Heart left ventricle (tissue), 16 donors: Measurements from ENCODE around the gene RALGAPA1. TPM values are rescaled to one million over a fixed set of nuclear protein-coding genes. Genes with fewer than 3 reads are reported as not detected.
A peak's percentile ranks its signal among the peaks of the same experiment; 100 is the strongest.

Source experiments
- ATAC-seq, 4 donors: fragments of 200-7000 bp; cut with Tn5 transposase; one replicate each; pipeline ENCODE4 v1.9.1; 2020 to 2022; ENCODE audit warnings: moderate library complexity in 4 of 4, mild to moderate bottlenecking in 3 of 4, moderate number of reproducible peaks in 1 of 4
- DNase-seq, 5 donors: peaks; one replicate each; pipeline ENCODE4 v3.0.0-alpha.2; 2020
- H3K27ac ChIP-seq, 12 donors: fragments of 200-600 bp; sonication (generic) in 4 of 12; one replicate each; pipeline versions ENCODE4 v1.5.0 to v1.8.0; 2016 to 2022; ENCODE audit warnings: mild to moderate bottlenecking in 2 of 12
- H3K27me3 ChIP-seq, 9 donors: fragments of 200-600 bp; sonication (generic) in 2 of 9; one replicate each; pipeline versions ENCODE4 v1.5.1 to v1.8.0; 2016 to 2022; ENCODE audit warnings: mild to moderate bottlenecking in 3 of 9
- H3K36me3 ChIP-seq, 9 donors: fragments of 200-600 bp; sonication (generic) in 2 of 9; one replicate each; pipeline versions ENCODE4 v1.5.0 to v1.8.0; 2018 to 2022; ENCODE audit warnings: mild to moderate bottlenecking in 2 of 9
- H3K4me1 ChIP-seq, 12 donors: fragments of 200-600 bp; sonication (generic) in 4 of 12; one replicate each; pipeline versions ENCODE4 v1.5.0 to v1.8.0; 2016 to 2022; ENCODE audit warnings: mild to moderate bottlenecking in 3 of 12
- H3K4me3 ChIP-seq, 12 donors: fragments of 200-600 bp; sonication (generic) in 4 of 12; one replicate each; pipeline versions ENCODE4 v1.5.0 to v1.8.0; 2017 to 2022; ENCODE audit warnings: mild to moderate bottlenecking in 9 of 12, moderate library complexity in 4 of 12
- H3K9me3 ChIP-seq, 12 donors: fragments of 200-600 bp; sonication (generic) in 4 of 12; one replicate each; pipeline versions ENCODE4 v1.5.0 to v1.8.0; 2016 to 2022; ENCODE audit warnings: mild to moderate bottlenecking in 1 of 12
- POLR2A ChIP-seq, 2 donors: fragments of 450-650 bp; IDR thresholded peaks; one replicate each; pipeline ENCODE4 v1.6.1; 2017; ENCODE audit warnings: antibody characterized with exemption in 2 of 2, mild to moderate bottlenecking in 2 of 2, moderate library complexity in 2 of 2
- WGBS, 4 donors: extraction: QIAGEN DNeasy Blood & Tissue Kit in 2 of 4; methylation state at CpG; one replicate each; pipeline versions ENCODE4 v1.1.5 to v1.1.7; 2013 to 2018; 5-methylcytosine and 5-hydroxymethylcytosine counted together
- intact Hi-C, 10 donors: fragments of 100-400 bp; cut with DNase I; formaldehyde crosslinking; loops; one replicate each; pipeline versions ENCODE4 v1.11.1 to v1.14.2; 2022
- polyA plus RNA-seq, 2 donors: library from polyadenylated mRNA; stranded (reverse); fragments of 200-250 nt; gene quantifications; one replicate each; pipeline ENCODE4 v1.2.3, GENCODE V29; 2013
- total RNA-seq, 9 donors: library from RNA; depleted of rRNA in 2 of 9; stranded (reverse); fragments of >200 nt in 2 of 9; fragmentation: NEBNext Ultra II Directional in 3 of 9; extraction: Animal tissue kit (Norgen Biotek cat#: 25700) in 3 of 9; gene quantifications; one replicate each; pipeline versions ENCODE4 v1.1.0 to v1.2.4, GENCODE V29; 2016 to 2023
- TF ChIP-seq, protein P1 (sequence below), 12 donors: fragments of 200-600 bp; sonication (generic) in 4 of 12; IDR thresholded peaks; one replicate each; pipeline versions ENCODE4 v1.5.0 to v1.8.0; 2018 to 2022; ENCODE audit warnings: antibody characterized with exemption in 12 of 12, mild to moderate bottlenecking in 5 of 12
- donor health status: ischemic (EF 13 %, LVEDD 7.1; RV severe dilation, severe dysfunction).
- donor health status: healthy with polysubstance abuse.
- donor health status: DM: no; HTN: yes; CAD: no.
- donor health status: DM: no; HTN: no; CAD: no.
- donor health status: ischemic (EF 25% LVEDD 6.9; RV normal size, moderate dysfunction).
- donor health status: ischemic (EF 25% LVEDD 5.7; RV mildly dilated, moderate dysfunction).
- donor health status: healthy.
- donor health status: DM: yes; HTN: yes; CAD: no.
- donor health status: ischemic (EF 35%, LVEDD 5.7; RV mildly dilated, moderate dysfunction).
- donor health status: nonischemic (EF 11% LVEDD 7.7; RV severe dilation, severe dysfunction).
- donor health status: DM: yes; HTN: yes; CAD: no.
- donor health status: PGD.
- donor health status: ischemic (EF 29% LVEDD 5.4; RV normal size, mild dysfunction).
- donor health status: nonischemic (EF 23%, LVEDD 6.1; RV moderate dilation, normal function).

RALGAPA1 gene
- total and polyA plus RNA-seq, 11 donors = 9.9 to 43.0 (median 27.8) TPM

DNA sequence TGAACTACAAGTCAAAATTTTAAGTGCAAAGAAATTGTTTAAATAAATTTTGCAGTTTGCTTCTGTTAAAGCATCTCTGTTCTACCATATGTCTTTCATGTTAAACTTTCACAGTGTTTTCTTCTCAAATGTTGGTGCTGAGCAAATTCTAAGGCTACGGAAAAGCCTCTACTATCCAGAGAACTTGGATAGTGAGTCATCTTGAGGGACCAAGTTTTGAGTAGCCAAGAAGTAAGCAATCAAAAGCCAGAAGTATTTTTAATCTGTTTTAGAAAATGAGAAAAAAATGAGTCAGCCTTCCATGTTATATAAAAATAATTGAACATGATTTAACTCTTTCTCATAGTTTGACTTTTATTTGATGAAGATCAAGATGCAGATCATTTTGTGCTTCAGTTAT lies 20.4 kb upstream of the RALGAPA1 start:
- no peaks in the 10 kb centered on the region for H3K9me3 ChIP-seq
- DNase-seq = no peak
- peaks cover 0 to 14% (median 8%) of the 10 kb centered on the region in 12 donors for H3K4me1 ChIP-seq
- no peaks in the 10 kb centered on the region for H3K27me3 ChIP-seq
- H3K4me3 ChIP-seq = no peak overlapping the region
- peaks cover 0 to 32% (median 21%) of the 10 kb centered on the region in 9 donors for H3K36me3 ChIP-seq
- TF ChIP-seq, protein P1, sequence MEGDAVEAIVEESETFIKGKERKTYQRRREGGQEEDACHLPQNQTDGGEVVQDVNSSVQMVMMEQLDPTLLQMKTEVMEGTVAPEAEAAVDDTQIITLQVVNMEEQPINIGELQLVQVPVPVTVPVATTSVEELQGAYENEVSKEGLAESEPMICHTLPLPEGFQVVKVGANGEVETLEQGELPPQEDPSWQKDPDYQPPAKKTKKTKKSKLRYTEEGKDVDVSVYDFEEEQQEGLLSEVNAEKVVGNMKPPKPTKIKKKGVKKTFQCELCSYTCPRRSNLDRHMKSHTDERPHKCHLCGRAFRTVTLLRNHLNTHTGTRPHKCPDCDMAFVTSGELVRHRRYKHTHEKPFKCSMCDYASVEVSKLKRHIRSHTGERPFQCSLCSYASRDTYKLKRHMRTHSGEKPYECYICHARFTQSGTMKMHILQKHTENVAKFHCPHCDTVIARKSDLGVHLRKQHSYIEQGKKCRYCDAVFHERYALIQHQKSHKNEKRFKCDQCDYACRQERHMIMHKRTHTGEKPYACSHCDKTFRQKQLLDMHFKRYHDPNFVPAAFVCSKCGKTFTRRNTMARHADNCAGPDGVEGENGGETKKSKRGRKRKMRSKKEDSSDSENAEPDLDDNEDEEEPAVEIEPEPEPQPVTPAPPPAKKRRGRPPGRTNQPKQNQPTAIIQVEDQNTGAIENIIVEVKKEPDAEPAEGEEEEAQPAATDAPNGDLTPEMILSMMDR (IDR thresholded peaks at IDR 0.05) = no peak
- no peak for TF ChIP-seq POLR2A (IDR thresholded peaks at IDR 0.05)
- ATAC-seq = no peak
- no peak overlapping the region for H3K27ac ChIP-seq
- intact Hi-C loops = loop anchor here in 1 of 10 donors (10.0 kb wide), 2 partner anchors 495 to 955 kb away; partner anchors contain the start of genes BAZ1A and MBIP
- WGBS, 4 donors = 72 to 92% (median 81%) methylated on average over 1 of the region's 1 CpG

DNA sequence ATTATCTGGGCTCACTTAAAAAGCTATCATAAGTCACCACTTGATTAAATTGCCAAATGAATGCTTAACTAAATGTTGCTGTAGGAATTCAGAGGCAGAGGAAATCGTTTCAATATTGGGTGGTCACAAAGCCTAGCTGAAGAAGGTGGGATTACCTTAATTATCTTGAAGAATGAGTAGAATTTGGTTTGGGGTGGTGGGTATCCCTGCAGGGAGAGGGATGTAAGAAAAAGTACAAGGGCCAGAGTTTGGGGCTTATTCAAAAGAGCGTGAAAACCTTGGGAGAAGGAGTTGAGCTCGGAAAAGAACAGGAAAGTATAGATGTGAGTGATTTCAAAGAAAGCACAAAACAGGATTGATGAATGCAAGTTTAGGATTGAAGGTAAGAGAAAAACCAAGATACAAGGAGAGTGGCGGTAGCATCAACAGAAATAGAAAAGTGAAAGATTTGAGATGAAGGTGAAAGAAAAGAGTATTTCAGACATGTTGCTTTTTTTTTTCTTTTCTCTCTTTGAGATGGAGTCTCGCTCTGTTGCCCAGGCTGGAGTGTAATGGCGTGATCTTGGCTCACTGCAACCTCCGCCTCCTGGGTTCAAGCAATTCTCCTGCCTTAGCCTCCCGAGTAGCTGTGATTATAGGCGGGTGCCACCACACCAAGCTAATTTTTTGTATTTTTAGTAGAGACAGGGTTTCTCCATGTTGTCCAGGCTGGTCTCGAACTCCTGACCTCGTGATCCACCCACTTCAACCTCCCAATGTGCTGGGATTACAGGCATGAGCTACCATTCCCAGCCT lies 18.8 kb upstream of the RALGAPA1 start:
- Histone ChIP-seq H3K27me3 (no peaks in the 10 kb centered on the region), H3K27ac (no peak overlapping the region), H3K4me1 (peaks cover 0 to 14% (median 8%) of the 10 kb centered on the region in 12 donors), H3K9me3 (no peaks in the 10 kb centered on the region), H3K36me3 (peaks cover 0 to 17% (median 11%) of the 10 kb centered on the region in 9 donors), H3K4me3 (peak overlapping the region in 3 of 12 donors; percentile 71 to 81 (median 81))
- intact Hi-C loops = loop anchor here in 1 of 10 donors (10.0 kb wide), 2 partner anchors 497 to 953 kb away; partner anchors contain the start of genes BAZ1A and MBIP
- TF ChIP-seq, protein P1 (IDR thresholded peaks at IDR 0.05) = no peak
- TF ChIP-seq POLR2A (IDR thresholded peaks at IDR 0.05) = no peak
- ATAC-seq = no peak
- 89 to 93% (median 90%) methylated on average over 11 of the region's 11 CpGs for WGBS, 4 donors
- DNase-seq = no peak

DNA sequence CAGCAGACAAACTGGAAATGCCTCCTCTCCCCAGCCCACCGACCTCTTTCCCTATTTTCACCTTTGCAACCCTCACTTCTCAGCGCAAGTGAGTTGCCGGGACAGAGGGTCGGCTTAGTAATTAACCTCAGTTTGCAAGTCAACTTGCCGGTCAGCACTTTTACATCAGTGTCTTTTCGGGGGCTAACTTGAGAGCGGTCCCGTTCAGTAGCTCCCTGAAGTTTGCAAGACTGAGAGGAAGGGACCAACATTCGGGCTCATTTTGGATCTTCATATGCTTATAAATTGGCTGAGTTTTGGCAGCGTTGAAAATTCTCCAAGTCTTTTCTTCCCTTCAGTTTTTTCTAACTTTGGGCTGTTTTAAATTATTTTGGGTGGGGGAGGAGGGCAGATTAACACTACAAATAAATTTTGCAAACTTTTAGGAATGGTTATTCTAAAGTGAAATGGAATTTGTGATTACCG lies 17.9 kb upstream of the RALGAPA1 start:
- 1 to 3% (median 2%) methylated on average over 9 to 11 of the region's 11 CpGs for WGBS, 4 donors
- peak overlapping the region; percentile 43 to 100 (median 96) for H3K27ac ChIP-seq
- no peaks in the 10 kb centered on the region for H3K27me3 ChIP-seq
- ATAC-seq (no peak), DNase-seq (no peak)
- H3K4me1 ChIP-seq = peaks cover 0 to 14% (median 8%) of the 10 kb centered on the region in 12 donors
- TF ChIP-seq POLR2A (IDR thresholded peaks at IDR 0.05) = no peak
- TF ChIP-seq, protein P1 (IDR thresholded peaks at IDR 0.05) = peak in 1 of 12 donors; percentile 4
- peak overlapping the region; percentile 68 to 97 (median 81) for H3K4me3 ChIP-seq
- H3K36me3 ChIP-seq = peaks cover 0 to 9% (median 7%) of the 10 kb centered on the region in 9 donors
- no peaks in the 10 kb centered on the region for H3K9me3 ChIP-seq
- intact Hi-C loops = loop anchor here in 1 of 10 donors (10.0 kb wide), 2 partner anchors 498 to 952 kb away; partner anchors contain the start of genes BAZ1A and MBIP
